HEK293 (cell line): Measurements from ENCODE around the gene GRB2.
"Not testable (repeated sequence)": the region's sequence is repeated elsewhere in the genome, so short reads cannot be mapped to it uniquely, and the experiment has no call there.

Source experiments
- CTCF ChIA-PET: fragments of 350-600 bp; formaldehyde crosslinking; extraction: SDS; loops from one replicate; lab custom pipeline; 2021; ENCODE audit warnings: antibody characterized with exemption; lab: Yijun Ruan, JAX
- POLR2A ChIA-PET: fragments of 300-600 bp; formaldehyde crosslinking; extraction: SDS; loops from one replicate; lab custom pipeline; 2020; ENCODE audit warnings: antibody characterized with exemption, inconsistent platforms; lab: Yijun Ruan, JAX
- H3K27ac ChIP-seq: fragments of 200-500 bp; sonication (Bioruptor generic); 2 replicates; pipeline ENCODE4 v1.5.1; 2014; ENCODE audit warnings: low read depth, low read length, control low read depth, inconsistent platforms; ENCODE audit errors: extremely low read depth
- H3K36me3 ChIP-seq, 2 experiments: fragments of 200-500 bp in 1 of 2; sonication (Bioruptor generic) in 1 of 2; 1 replicate in 1 of 2; 2 replicates in 1 of 2; pipeline ENCODE4 v1.5.1; 2014 to 2017; ENCODE audit warnings: inconsistent platforms in 2 of 2, low read length in 2 of 2; ENCODE audit not compliant: control insufficient read depth in 2 of 2, insufficient read depth in 1 of 2
- H3K4me1 ChIP-seq: fragments of 200-500 bp; sonication (Bioruptor generic); 2 replicates; pipeline ENCODE4 v1.5.1; 2014; ENCODE audit warnings: mild to moderate bottlenecking, low read length, inconsistent platforms; ENCODE audit not compliant: control insufficient read depth, insufficient read depth
- H3K4me3 ChIP-seq: 2 replicates; pipeline ENCODE4 v1.5.1; 2011; ENCODE audit warnings: low read depth, mild to moderate bottlenecking, control low read depth, low read length, moderate library complexity
- H3K9me3 ChIP-seq: fragments of 200-500 bp; sonication (Bioruptor generic); 2 replicates; pipeline ENCODE4 v1.5.1; 2014; ENCODE audit warnings: low read depth, low read length, inconsistent platforms; ENCODE audit not compliant: control insufficient read depth, insufficient read depth
- GLIS1 ChIP-seq: fragments of 450-650 bp; formaldehyde crosslinking; IDR thresholded peaks from 2 replicates; pipeline ENCODE4 v1.5.1; 2016; ENCODE audit warnings: missing biosample characterization, missing genetic modification characterization
- MEIS1 ChIP-seq: sonication (generic); formaldehyde crosslinking; IDR thresholded peaks from 2 replicates; pipeline ENCODE4 v1.8.1; 2022; ENCODE audit warnings: missing genetic modification reagents, mild to moderate bottlenecking, borderline replicate concordance
- PBX3 ChIP-seq: sonication (generic); formaldehyde crosslinking; IDR thresholded peaks from 2 replicates; pipeline ENCODE4 v1.8.1; 2022; ENCODE audit warnings: mild to moderate bottlenecking, moderate library complexity, missing genetic modification reagents
- ZNF114 ChIP-seq: fragments of 450-650 bp; formaldehyde crosslinking; IDR thresholded peaks from 2 replicates; pipeline ENCODE4 v1.5.0; 2017; ENCODE audit warnings: missing biosample characterization, missing genetic modification characterization
- ZNF121 ChIP-seq: fragments of 450-650 bp; formaldehyde crosslinking; IDR thresholded peaks from 2 replicates; pipeline ENCODE4 v1.5.1; 2016; ENCODE audit warnings: missing biosample characterization, missing genetic modification characterization
- ZNF132 ChIP-seq: fragments of 450-650 bp; formaldehyde crosslinking; IDR thresholded peaks from 2 replicates; pipeline ENCODE4 v1.5.1; 2017; ENCODE audit warnings: missing biosample characterization, missing genetic modification characterization, borderline replicate concordance
- ZNF174 ChIP-seq: fragments of 450-650 bp; formaldehyde crosslinking; IDR thresholded peaks from 2 replicates; pipeline ENCODE4 v1.5.0; 2017; ENCODE audit warnings: missing biosample characterization, mild to moderate bottlenecking, missing genetic modification characterization
- ZNF510 ChIP-seq: fragments of 450-650 bp; formaldehyde crosslinking; IDR thresholded peaks from 2 replicates; pipeline ENCODE4 v1.5.1; 2018; ENCODE audit warnings: mild to moderate bottlenecking, missing genetic modification characterization, missing biosample characterization; ENCODE audit not compliant: insufficient replicate concordance
- ZNF558 ChIP-seq: fragments of 450-650 bp; formaldehyde crosslinking; IDR thresholded peaks from 2 replicates; pipeline ENCODE4 v1.5.1; 2016; ENCODE audit warnings: missing biosample characterization, missing genetic modification characterization
- ZNF677 ChIP-seq: fragments of 450-650 bp; IDR thresholded peaks from 2 replicates; pipeline ENCODE4 v1.5.0; 2018; ENCODE audit warnings: missing biosample characterization, mild to moderate bottlenecking, missing genetic modification characterization, moderate library complexity
- ZNF701 ChIP-seq: fragments of 450-650 bp; formaldehyde crosslinking; IDR thresholded peaks from 2 replicates; pipeline ENCODE4 v1.5.1; 2016; ENCODE audit warnings: missing biosample characterization, missing genetic modification characterization
- ZSCAN16 ChIP-seq: fragments of 450-650 bp; formaldehyde crosslinking; IDR thresholded peaks from 2 replicates; pipeline ENCODE4 v1.5.1; 2016; ENCODE audit warnings: missing biosample characterization, missing genetic modification characterization

Gene GRB2

GRCh38 chr17:75301049-75301448, 104.4 kb downstream of the GRB2 start (continued):
- TF ChIP-seq PBX3 (CRISPR knock-in tag) = no peak
- TF ChIP-seq ZNF174 (tag by site-specific recombination) = no peak
- no peak for TF ChIP-seq ZNF510 (tag by site-specific recombination)

GRCh38 chr17:75300280-75300679, 105.2 kb downstream of the GRB2 start:
- Histone ChIP-seq H3K9me3 (no peaks in the 10 kb centered on the region), H3K27ac (no peak overlapping the region), H3K4me1 (no peaks in the 10 kb centered on the region), H3K4me3 (no peak overlapping the region), H3K36me3 (no peaks in the 10 kb centered on the region; a peak in 1 of 3 replicates)
- ChIA-PET CTCF (interaction anchor here (0.8 to 1.0 kb wide), 2 partner anchors 28 to 48 kb away, joined by 3 read pairs; no protein-coding TSS in a partner anchor), POLR2A (interaction anchor here (0.6 to 1.3 kb wide), 3 partner anchors 10 to 101 kb away, joined by 3 to 8 read pairs (median 4); partner anchors contain the start of gene SLC25A19)
- TF ChIP-seq ZNF114 (tag by site-specific recombination) (no peak), ZNF132 (no peak), ZSCAN16 (no peak), ZNF701 (no peak), ZNF558 (no peak), MEIS1 (CRISPR knock-in tag) (no peak), GLIS1 (tag by site-specific recombination) (no peak)

- H3K4me3 ChIP-seq = no peak overlapping the region
- POLR2A ChIA-PET = interaction anchor here (0.9 kb wide), 1 partner anchor 110 kb away, joined by 10 read pairs; the partner anchor contains the start of gene GRB2
- CTCF ChIA-PET = interaction anchor here (0.6 kb wide), 3 partner anchors 25 to 296 kb away, joined by 4 to 6 read pairs (median 6); no protein-coding TSS in a partner anchor
- no peaks in the 10 kb centered on the region for H3K9me3 ChIP-seq
- no peaks in the 10 kb centered on the region; a peak in 1 of 3 replicates for H3K36me3 ChIP-seq
- H3K27ac ChIP-seq = no peak overlapping the region
- no peaks in the 10 kb centered on the region for H3K4me1 ChIP-seq
- TF ChIP-seq ZNF677 (tag by site-specific recombination) (no peak), ZNF121 (tag by site-specific recombination) (peak; percentile 7; the same call in 1 of the 2 replicates)
Observed at GRCh38 chr17:75295201-75296158, 110.0 kb downstream of the GRB2 start.

GRCh38 chr17:75292810-75293448, 112.5 kb downstream of the GRB2 start:
- H3K4me3 ChIP-seq, H3K4me1 ChIP-seq: not testable (repeated sequence)
- peak; percentile 68; the same call in 1 of the 2 replicates for TF ChIP-seq ZNF121 (tag by site-specific recombination)
- TF ChIP-seq, all 188 proteins: peak for 1; not testable (repeated sequence) for 187
- not testable (repeated sequence) for H3K36me3 ChIP-seq, H3K9me3 ChIP-seq, H3K27ac ChIP-seq
- CTCF ChIA-PET = interaction anchor here (0.6 to 1.3 kb wide), 3 partner anchors 21 to 219 kb away, joined by 3 to 4 read pairs (median 3); no protein-coding TSS in a partner anchor
- POLR2A ChIA-PET = interaction anchor here (1.1 kb wide), 1 partner anchor 233 kb away, joined by 4 read pairs; the partner anchor contains the start of gene LLGL2
